ENCODE results near the gene CLIC3.

The CLIC3 gene

GRCh38 chr9:136997830-136998234 lies 1.5 kb upstream of the CLIC3 start:
- no peak for DNase-seq

GRCh38 chr9:136997371-136997770 lies 1.0 kb upstream of the CLIC3 start:
- no peak for DNase-seq

- no peak for DNase-seq
Observed at GRCh38 chr9:136995772-136996311, 526 bp downstream of the CLIC3 start.

- no peak for DNase-seq
Observed at GRCh38 chr9:136995362-136995761, 1.0 kb downstream of the CLIC3 start.

DNA sequence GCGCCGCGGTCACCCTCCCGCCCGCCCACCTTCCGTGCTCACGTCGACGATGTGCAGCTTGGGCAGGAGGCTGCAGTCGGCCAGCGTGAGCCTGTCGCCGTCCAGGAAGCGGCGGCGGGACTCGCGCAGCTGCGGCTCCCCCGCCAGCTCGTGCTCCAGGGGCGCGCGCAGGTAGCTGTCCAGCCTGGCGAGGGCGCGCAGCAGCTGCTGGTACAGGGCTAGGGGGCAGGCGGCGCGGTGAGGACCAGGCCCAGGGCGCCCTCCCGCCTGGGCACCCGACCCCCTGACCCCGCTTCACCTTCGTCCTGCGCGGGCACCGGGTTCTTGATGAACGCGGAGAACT lies 1.5 kb downstream of the CLIC3 start:
- no peak for DNase-seq

DNA sequence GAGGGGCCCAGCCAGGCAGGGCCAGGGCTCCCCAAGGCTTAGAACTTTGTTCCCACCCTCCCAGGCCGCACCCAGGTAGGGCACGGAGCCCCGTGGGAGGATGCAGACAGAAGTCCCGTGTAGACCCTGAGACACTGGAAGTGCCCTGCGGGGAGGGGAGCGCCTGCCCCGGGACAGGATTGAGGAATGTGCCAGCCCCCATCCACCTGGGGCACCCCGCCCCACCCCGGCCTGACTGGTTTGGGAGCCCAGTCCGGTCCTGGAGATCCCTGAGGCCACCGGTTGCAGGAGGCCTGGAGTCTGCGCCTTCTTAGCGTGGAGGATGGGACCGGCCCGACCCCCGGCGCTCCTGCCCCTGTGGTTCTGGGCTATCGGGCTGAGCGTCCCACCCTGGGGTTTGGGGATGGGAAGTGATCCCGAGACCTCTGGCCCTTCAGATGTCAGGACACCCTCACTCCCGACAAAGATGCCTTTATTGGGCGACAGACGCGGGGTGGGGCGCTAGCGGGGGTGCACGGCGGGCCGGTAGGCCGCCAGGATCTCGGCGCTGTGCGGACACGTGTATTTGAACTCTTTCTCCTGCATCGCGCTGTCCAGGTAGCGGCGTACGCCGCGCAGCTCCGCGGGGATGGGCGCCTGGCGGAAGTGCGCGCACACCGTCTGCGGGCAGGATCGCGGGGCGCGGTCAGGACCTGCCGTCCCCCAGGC lies 2.0 kb downstream of the CLIC3 start:
- DNase-seq = no peak

- no peak for DNase-seq
Observed at GRCh38 chr9:136992819-136993369, 3.5 kb downstream of the CLIC3 start.

DNA sequence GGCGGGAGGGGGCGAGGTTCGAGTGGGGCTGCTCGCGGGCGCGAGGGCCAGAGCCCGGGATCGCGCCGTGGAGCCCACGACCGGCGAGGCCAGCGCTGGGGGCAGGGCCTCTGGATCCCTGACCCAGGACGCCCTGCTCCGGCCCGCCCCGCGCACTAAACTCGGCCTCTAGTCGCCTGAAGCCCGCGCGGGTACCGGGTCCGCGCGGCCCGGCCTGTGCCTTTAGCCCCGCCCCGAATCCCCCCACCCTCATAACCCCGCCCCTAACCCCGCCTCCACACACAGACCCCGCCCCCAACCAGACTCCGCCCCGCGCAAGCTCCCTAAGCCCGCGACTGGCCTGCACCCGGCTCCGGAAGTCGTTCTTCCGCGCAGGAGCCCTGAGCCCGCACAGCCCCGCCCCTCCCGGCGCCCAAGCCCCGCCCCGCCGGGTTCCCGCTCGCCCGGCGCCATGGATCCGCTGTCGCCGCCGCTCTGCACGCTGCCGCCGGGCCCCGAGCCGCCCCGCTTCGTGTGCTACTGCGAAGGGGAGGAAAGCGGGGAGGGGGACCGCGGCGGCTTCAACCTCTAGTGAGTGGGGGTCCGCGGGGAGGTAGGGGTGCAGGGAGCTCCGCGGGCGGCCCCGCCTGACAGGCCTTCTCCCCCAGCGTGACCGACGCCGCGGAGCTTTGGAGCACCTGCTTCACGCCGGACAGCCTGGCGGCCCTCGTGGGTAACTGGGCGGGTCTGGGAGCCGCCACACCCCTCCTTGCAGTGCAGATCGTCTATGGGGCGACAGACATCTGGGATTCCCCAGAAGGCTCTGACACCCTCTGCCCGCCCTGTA lies 4.2 kb downstream of the CLIC3 start, which contains the start of gene PAXX:
TSS of gene PAXX (plus strand) at position 430 of the 826 bp plus-strand sequence. CDS start at position 452, 22 bp downstream.
- DNase-seq = peak; percentile 47

DNA sequence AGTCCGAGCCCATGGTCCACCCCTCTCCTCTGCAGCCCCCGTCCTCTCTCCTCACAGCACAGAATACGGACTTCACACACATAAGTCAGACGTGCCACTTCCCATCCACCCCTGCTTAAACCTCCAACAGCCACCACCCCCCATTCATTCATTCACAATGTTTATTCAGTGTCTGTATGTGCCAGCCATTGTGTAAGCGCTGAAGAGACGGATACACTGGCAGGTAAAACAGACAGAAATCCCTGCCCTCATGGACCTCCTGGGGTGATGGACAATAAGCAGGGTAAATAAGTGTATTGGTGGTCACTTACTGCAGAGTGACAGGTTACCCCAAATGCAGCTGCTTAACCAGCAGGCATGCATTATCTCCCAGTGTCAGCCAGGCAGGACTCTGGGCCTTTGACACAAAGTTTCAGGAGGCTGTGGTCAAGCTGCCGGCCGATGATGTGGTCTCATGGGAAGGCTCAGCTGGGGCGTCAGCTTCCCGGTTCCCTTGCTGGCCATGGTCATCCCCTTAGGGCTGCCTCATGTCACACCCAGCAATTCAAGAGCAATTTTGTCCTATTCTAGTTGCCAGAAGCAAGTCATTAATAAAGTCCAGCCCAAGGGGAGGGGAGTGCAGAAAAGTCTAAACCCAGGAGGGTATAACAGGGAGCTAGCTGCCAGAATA lies 6.0 kb downstream of the CLIC3 start:
- DNase-seq = no peak

DNA sequence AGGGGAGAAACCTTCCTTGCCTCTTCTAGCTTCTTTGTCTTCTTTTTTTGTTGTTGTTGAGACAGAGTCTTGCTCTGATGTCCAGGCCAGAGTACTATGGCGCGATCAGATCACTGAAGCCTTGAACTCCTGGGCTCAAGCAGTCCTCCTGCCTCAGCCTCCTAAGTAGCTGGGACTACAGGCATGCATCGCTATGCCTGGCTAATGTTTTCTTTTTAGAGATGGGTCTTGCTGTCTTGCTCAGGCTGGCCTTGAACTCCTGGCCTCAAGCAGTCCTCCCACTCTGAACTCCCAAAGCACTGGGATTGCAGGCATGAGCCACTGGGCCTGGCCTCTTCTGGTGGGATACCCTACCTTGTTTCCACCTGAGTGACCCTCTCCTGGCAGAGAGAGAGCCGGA lies 7.5 kb downstream of the CLIC3 start:
- DNase-seq = no peak

GRCh38 chr9:136985853-136986252 lies 10.5 kb downstream of the CLIC3 start:
- DNase-seq = no peak

GRCh38 chr9:136985027-136985602 lies 11.3 kb downstream of the CLIC3 start:
- DNase-seq = no peak

DNA sequence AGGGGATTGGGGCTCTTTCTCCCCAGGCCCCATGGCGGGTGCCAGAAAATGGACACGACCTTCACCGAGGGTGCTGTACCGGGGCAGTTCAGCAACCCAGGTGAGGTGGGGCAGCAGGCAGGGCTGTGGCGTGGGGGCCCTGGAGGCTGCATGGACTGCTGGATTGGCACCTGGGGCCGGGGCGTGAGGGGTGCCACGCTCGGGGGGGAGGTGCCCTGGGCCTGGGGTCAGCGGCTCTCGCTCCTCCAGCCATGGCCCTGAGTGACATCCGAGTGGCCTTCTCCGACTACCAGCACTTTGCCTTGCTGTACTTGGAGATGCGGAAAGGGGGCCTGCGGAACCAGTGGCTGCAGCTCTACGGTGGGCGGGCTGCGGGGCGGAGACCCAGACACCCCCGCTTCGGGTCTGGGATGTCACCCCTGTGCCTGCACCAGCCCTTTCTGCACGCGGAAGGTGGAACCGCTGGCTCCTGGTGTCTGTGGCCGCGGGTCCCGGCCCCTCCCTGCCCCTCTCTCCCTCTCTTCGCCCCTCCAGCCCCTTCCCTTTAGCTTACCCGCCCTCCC lies 11.8 kb downstream of the CLIC3 start:
- DNase-seq = no peak

DNA sequence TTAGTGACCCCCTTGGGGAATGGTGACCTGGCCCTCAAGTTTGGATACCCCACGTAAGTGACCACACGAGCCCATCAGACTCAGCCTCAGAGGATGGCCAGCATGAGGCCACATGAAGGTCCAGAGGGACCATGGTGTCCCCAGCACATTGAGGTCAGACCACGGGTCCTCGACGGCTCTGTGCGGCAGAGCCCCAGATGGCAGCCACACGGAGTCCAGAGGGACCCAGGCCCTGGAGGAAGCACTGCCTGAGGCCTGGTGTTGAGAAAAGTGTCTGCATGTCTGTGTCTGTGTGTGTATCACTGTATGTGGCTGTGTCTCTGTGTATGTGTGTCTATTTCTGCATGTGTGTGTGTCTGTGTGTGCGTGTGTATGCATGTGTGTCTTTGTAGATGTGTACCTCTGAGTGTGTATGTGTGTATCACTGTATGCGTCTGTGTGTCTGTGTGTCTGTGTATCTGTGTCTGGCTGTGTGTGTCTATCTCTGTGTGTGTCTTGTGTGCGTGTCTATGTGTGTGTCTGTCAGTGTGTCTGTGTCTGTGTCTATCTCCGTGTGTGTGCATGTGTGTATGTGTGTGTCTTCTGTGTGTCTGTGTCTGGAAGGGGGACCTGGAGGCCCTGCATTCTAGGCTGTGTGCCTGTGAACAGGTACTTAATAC lies 12.6 kb downstream of the CLIC3 start:
- DNase-seq = no peak

DNA sequence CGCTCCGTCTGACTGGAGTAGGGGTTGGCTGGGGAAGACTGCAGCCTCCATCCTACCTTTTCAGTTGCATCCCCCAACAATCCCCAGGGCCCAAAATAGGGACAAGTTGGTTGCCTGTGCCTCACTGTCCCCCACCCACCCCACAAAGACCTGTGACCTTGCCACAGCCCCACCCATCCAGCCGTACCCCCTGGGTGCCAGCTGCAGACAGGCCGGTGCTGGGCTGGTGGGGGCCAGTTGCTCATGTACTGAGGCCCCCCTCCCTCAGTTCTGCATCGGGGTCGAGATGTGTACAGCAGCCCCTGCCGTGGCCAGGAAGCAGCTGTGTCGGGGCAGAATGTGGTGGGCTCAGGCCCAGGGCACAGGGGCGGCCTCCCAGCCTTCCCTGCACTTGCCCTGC lies 13.2 kb downstream of the CLIC3 start:
- DNase-seq = no peak

GRCh38 chr9:136982232-136983051 lies 13.9 kb downstream of the CLIC3 start, which contains the start of gene LCNL1:
LCNL1 (plus strand) TSS chr9:136982993; CDS start chr9:136983587, 594 bp downstream.
- no peak for DNase-seq

DNA sequence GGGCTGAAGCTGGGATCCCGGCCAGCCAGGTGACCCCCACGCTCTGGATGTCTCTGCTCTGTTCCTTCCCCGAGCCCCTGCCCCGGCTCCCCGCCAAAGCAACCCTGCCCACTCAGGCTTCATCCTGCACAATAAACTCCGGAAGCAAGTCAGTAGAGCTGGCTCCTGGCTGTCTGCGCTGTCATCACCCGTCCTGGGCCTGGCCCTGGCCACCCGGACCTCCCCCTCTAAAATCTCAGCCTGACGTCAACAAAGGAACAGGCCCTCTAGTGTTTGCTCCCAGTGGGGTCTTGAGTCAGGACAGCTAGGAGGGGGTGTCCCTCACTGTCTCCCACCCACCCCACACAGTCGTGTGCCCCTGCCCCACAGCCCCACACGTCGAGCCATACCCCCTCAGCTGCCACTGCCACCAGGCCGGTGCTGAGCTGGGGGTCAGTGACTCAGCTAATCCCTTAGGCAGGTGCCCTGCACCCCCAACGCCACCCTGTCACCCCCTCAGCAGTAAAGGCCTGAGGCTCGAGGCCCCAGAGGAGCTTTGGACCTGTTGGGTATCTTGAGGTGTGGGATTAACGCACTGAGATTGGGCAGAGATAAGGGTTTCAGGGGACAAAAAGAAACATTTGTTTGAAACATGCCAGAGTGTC lies 14.7 kb downstream of the CLIC3 start:
- no peak for DNase-seq

DNA sequence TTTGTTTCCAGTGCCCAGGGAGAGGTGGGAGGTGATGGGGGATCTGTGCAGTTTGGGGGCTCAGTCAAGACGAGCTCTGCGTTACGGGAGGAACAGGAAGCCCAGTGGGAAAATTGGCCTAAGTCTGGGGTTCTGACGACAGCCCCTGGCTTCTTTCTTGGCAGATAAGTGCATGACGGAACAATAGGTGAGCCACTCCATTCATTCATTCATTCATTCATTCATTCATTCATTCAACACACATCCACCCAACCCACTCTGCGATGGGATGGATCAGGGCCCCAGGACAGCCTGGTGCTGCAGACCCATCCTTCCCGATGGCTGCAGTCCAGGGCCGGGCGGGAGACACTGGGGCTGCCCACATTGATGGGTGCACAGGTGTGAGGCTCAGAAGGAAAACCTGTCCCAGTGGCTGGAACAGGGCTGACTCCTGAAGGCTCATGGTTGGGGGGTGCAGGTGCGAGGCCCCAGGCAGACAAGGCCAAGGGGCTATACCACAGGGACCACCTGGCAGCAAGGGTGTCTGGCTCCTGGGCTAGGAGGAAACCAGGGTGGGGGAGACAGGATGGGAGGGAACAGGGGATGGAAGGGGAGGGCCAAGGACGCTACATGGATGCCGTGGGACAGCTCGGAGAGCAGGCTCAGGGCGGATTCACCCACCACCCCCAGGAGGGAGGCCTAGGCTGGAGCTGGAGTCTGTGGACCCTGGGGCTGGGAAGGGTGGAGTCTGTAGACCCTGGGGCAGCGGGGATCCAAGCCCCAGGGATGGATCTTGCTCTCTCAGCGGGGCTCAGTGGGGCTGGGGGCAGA lies 15.5 kb downstream of the CLIC3 start:
- no peak for DNase-seq
